GM11168 (cell line): ENCODE measurements around the gene GIPR.
"Not testable (repeated sequence)": the region's sequence is repeated elsewhere in the genome, so short reads cannot be mapped to it uniquely, and the experiment has no call there.

Experiments used
- in situ Hi-C: fragments of 300-500 bp; cut with MboI; formaldehyde crosslinking; loops from one replicate; pipeline ENCODE4 v1.12.0; 2022; ENCODE audit warnings: low sequenced_read_pairs; ENCODE audit not compliant: unreplicated experiment

Gene GIPR

DNA sequence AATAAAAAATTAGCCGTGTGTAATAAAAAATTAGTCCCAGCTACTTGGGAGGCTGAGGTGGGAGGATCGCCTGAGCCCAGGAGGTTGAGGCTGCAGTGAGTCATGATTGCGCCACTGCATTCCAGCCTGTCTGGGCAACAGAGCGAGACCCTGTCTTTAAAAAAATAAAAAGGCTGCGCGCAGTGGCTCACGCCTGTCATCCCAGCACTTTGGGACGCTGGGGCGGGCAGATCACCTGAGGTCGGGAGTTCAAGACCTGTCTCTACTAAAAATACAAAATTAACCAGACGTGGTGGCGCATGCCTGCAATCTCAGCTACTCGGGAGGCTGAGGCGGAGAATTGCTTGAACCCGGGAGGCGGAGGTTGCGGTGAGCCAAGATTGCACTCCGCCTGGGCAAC, 60.7 kb downstream of the GIPR start:
- in situ Hi-C loops = not testable (repeated sequence)

DNA sequence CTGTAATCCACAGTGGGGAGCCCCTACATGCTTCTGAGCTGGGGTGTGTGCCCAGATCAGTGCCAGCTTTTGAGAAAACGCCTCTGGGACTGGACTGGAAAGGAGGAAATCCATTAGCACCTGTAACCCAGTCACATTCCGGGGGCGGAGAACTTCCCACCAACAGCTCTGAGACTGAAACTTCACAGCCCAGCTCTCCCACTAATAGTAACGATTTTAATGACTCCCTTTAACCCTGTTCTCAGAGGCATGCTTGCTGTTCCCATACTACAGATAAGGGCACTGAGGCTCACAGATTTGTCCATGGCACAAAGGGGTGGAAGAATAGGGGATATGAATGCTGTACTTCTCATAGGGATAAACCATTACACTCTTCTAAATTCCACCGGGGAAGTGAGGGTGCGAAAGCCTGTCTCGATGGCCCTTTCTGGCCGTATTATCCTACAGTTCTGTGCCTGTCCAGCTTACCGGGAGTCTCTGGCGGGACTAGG, 61.8 kb downstream of the GIPR start:
- in situ Hi-C loops = no loop called here

DNA sequence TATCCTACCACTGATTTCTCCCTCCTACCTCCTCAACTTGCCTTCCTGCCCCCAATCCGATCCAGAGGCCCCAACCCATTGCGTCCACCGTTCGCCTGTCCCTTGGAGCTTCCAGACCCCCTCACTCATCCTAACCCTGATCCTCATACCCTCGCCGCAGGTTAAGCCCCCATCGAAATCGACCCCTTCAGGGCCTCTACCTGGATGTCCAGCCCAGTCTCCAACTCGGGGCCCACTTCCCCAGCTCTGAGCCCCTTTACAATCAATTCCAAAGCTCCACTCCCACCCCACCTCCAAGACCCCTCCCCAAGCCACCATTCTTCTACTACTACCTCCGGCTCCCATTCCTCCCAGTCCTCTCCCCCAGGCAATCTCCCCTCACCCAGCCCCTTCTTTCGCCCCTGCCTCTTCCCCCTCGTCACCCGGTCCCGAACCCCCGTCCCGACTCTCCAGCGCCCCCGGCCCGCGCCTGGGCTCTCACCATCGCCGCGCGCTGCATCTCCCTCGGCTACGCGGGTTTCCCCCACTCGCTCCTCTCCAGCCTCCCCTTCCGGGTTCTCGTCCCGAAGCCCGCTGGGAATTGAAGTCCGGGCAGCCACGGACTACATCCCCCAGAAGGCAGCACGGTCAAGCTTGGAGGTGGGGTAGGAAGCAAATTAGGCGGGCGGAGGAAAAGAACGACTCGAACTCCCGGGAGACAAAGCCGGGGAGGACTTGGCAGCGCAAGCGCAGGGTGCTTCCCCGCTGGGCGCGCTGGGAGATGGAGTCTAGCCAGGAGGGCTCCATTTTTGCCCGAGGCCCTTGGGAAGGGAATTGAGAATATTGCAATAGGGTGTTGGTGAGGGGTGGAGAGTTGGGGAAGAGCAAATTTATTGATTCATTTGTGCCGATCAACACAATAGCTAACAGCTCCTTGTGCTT, 62.6 kb downstream of the GIPR start, which contains the start of gene FBXO46:
Gene FBXO46 (minus strand): TSS at position 529 of the 921 bp plus-strand sequence. CDS start 17,401 bp downstream, outside the sequence.
- in situ Hi-C loops = no loop called here
